Immature natural killer cell (primary cell): ENCODE measurements around the gene CCDC38. TPM values are rescaled to one million over a fixed set of nuclear protein-coding genes. Genes with fewer than 3 reads are reported as not detected.
"Not testable (repeated sequence)": the region's sequence is repeated elsewhere in the genome, so short reads cannot be mapped to it uniquely, and the experiment has no call there.

ENCODE experiments used
- DNase-seq, 3 donors: peaks; one replicate each; pipeline ENCODE4 v3.0.0; 2022; ENCODE audit warnings: mixed read lengths in 1 of 3
- H3K27ac Mint-ChIP-seq, 6 donors: one replicate each; pipeline ENCODE4 v1.8.0; 2020; ENCODE audit warnings: mixed read lengths in 6 of 6, mild to moderate bottlenecking in 5 of 6, inconsistent platforms in 4 of 6, moderate library complexity in 3 of 6
- H3K27me3 Mint-ChIP-seq, 3 donors: one replicate each; pipeline ENCODE4 v1.8.0; 2020 to 2021; ENCODE audit warnings: low read depth in 3 of 3, mild to moderate bottlenecking in 3 of 3, mixed read lengths in 3 of 3, moderate library complexity in 3 of 3, inconsistent platforms in 1 of 3
- H3K36me3 Mint-ChIP-seq, 3 donors: one replicate each; pipeline ENCODE4 v1.8.0; 2020; ENCODE audit warnings: mixed read lengths in 3 of 3, inconsistent platforms in 2 of 3, mild to moderate bottlenecking in 2 of 3
- H3K4me1 Mint-ChIP-seq, 2 donors: one replicate each; pipeline ENCODE4 v1.8.0; 2020; ENCODE audit warnings: inconsistent platforms in 2 of 2, mild to moderate bottlenecking in 2 of 2, mixed read lengths in 2 of 2, moderate library complexity in 1 of 2
- H3K4me3 Mint-ChIP-seq, 5 donors: one replicate each; pipeline ENCODE4 v1.8.0; 2020; ENCODE audit warnings: mild to moderate bottlenecking in 5 of 5, mixed read lengths in 5 of 5, inconsistent platforms in 3 of 5, moderate library complexity in 3 of 5
- H3K9me3 Mint-ChIP-seq, 6 donors: one replicate each; pipeline ENCODE4 v1.8.0; 2020; ENCODE audit warnings: mild to moderate bottlenecking in 6 of 6, mixed read lengths in 6 of 6, inconsistent platforms in 4 of 6, moderate library complexity in 3 of 6
- polyA plus RNA-seq, 3 donors: library from polyadenylated mRNA; unstranded; fragments of 300-500 nt; fragmentation: Illumina TruSeq; gene quantifications; one replicate each; pipeline ENCODE4 v1.2.3, GENCODE V29; 2021

Gene CCDC38
- polyA plus RNA-seq, 3 donors from 2014 or later = 0.07 TPM; not detected in 2

- Mint-ChIP-seq H3K27me3 (peaks cover 0 to 7% (median 2%) of the 10 kb centered on the region in 3 donors), H3K36me3 (peaks cover 8 to 21% (median 21%) of the 10 kb centered on the region in 3 donors), H3K4me3 (no peak overlapping the region), H3K27ac (no peak overlapping the region), H3K4me1 (peaks cover 14 to 18% of the 10 kb centered on the region in 2 donors), H3K9me3 (no peaks in the 10 kb centered on the region)
- peak in 2 of 3 donors; percentile 8 to 9 for DNase-seq
These were observed 83.0 kb downstream of the CCDC38 start for GRCh38 chr12:95859344-95859816.

DNA sequence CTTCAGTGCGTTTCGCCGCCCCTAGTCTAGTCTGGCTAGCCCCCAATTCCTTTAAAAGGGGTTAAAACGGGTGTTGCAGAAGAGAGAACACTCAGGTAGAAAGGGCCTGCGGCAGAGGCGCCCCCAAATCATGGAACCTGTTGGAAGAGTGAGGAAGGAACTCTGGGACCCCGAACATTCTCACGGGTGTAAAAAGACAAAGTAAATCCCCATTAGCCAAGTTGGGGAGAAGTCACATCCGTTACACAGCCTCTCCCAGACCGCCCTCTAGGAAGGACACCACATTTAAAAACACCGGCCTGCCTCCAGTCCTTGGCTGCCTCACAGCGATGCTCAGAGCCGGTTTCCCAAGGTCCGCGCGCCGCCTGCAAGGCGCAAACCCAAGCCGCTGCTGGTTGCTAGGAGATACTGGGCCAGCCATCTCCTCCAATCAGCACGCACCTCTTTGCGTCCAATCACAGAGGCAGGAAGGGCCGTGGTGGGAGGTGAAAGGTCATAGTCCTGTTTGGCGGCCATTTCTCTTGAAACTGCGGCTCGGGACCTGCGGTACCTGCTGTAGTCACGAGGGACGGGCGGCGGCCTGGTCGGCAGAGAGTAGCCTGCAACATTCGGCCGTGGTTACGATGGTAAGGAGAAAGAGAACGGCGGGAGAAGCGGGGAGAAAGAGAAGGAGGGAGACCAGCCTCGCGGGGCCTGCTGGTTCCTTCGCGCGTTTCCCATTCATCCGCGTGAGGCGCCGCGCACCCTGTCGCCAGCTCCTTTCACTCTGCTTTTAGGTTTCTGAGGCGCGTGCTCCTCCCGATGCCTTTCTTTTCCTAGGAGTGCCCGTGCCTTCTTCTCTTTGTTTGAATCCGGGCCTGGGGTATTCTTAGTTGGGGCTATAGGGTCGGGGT, 83.7 kb downstream of the CCDC38 start, which contains the start of gene SNRPF:
SNRPF (plus strand) TSS at position 502 of the 893 bp plus-strand sequence; CDS start at position 624, 122 bp downstream.
- Mint-ChIP-seq H3K4me3 (peak within 1 kb of the TSS in 2 of 5 donors; percentile 7 to 22), H3K9me3 (no peaks in the 10 kb centered on the region), H3K27me3 (peaks cover 0 to 7% (median 2%) of the 10 kb centered on the region in 3 donors), H3K27ac (no peak within 1 kb of the TSS), H3K36me3 (peaks cover 8 to 21% (median 21%) of the 10 kb centered on the region in 3 donors), H3K4me1 (peaks cover 12 to 13% of the 10 kb centered on the region in 2 donors)
- peak; percentile 94 to 96 (median 95) for DNase-seq

DNA sequence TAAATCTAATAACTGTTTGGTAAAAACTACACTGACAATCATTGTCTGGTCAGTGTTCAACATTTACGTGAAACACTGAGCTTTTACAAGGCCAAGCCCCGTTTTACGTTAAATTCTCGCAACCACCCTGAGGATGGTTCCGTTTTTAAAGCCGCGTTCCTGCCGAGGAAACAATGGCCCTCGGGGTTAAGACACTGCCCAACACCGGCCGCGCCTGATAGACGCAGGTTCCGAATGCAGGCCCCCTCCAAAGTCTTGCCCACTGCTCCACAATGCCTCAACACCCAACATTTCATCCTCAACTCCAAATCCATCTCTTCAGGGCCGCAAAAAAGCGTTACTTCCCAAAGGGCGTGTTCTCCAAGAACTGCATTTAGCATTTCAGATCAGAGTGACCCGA, 84.6 kb downstream of the CCDC38 start:
- Mint-ChIP-seq H3K36me3 (peaks cover 5 to 16% (median 14%) of the 10 kb centered on the region in 3 donors), H3K27ac (no peak overlapping the region), H3K4me3 (peak overlapping the region in 2 of 5 donors; percentile 7 to 22), H3K4me1 (peaks cover 5 to 11% of the 10 kb centered on the region in 2 donors), H3K9me3 (no peaks in the 10 kb centered on the region), H3K27me3 (peaks cover 2 to 7% (median 3%) of the 10 kb centered on the region in 3 donors)
- DNase-seq = no peak

- Mint-ChIP-seq H3K36me3 (peaks cover 3 to 12% (median 9%) of the 10 kb centered on the region in 3 donors), H3K9me3 (no peaks in the 10 kb centered on the region), H3K27ac (no peak overlapping the region), H3K27me3 (peaks cover 2 to 7% (median 3%) of the 10 kb centered on the region in 3 donors), H3K4me1 (peaks cover 5 to 13% of the 10 kb centered on the region in 2 donors), H3K4me3 (peak overlapping the region in 2 of 5 donors; percentile 25 to 30)
- DNase-seq = no peak
These were observed 85.3 kb downstream of the CCDC38 start for GRCh38 chr12:95857156-95857555.

DNA sequence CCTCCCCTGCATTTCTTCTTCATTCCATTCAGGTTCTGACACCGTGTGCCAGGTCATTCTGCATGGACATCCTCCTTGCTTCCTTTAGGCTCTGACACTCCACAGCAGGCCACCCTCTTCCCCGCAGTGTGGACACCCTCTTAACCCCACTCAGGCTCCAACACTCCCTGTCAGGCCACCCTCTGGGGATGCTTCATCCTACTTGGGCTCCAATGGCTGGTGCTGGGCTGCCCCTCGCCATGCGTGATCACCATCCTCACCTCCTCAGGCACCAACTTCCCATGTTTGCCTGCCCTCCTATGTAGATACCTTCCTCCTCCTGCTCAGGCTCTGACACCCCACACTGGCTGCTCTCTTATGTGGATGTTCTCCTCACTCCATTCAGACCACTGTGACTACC, 90.3 kb downstream of the CCDC38 start:
- no peak overlapping the region for H3K27ac Mint-ChIP-seq
- no peak overlapping the region for H3K4me3 Mint-ChIP-seq
- no peaks in the 10 kb centered on the region for H3K36me3 Mint-ChIP-seq
- H3K27me3 Mint-ChIP-seq = peaks cover 3 to 7% (median 5%) of the 10 kb centered on the region in 3 donors
- H3K4me1 Mint-ChIP-seq = peaks cover 9 to 14% of the 10 kb centered on the region in 2 donors
- DNase-seq = no peak
- no peaks in the 10 kb centered on the region for H3K9me3 Mint-ChIP-seq

DNA sequence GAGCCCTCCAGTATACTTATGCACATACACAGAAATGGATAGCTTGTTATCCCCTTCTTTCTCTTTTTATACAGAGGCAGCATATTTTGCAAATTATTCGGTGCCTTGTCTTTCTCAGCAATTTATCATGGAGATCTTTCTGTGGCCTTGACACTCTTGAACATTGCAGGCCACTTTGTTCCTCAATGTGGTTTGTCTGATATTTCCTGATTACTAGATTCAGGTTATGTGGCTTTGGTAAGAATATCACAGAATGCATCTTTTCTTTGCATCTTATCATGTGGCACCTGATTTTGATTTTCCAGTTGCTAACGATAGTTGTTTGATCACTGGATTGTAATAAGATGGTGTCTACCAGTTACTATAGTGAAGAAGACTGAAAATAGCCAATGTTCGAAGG, 90.8 kb downstream of the CCDC38 start:
- Mint-ChIP-seq H3K36me3 (no peaks in the 10 kb centered on the region), H3K4me3 (no peak overlapping the region), H3K9me3 (no peaks in the 10 kb centered on the region), H3K27me3 (peaks cover 5 to 7% (median 7%) of the 10 kb centered on the region in 3 donors), H3K4me1 (peaks cover 9 to 14% of the 10 kb centered on the region in 2 donors), H3K27ac (peak overlapping the region in 1 of 6 donors; percentile 18)
- DNase-seq = peak in 1 of 3 donors; percentile 12

- peaks cover 9 to 14% of the 10 kb centered on the region in 2 donors for H3K4me1 Mint-ChIP-seq
- H3K27ac Mint-ChIP-seq = no peak overlapping the region
- no peak overlapping the region for H3K4me3 Mint-ChIP-seq
- DNase-seq = no peak
- H3K27me3 Mint-ChIP-seq = peaks cover 3 to 24% (median 8%) of the 10 kb centered on the region in 3 donors
- H3K9me3 Mint-ChIP-seq = no peaks in the 10 kb centered on the region
- H3K36me3 Mint-ChIP-seq = no peaks in the 10 kb centered on the region
These were observed 93.6 kb downstream of the CCDC38 start for GRCh38 chr12:95848575-95849388.

DNA sequence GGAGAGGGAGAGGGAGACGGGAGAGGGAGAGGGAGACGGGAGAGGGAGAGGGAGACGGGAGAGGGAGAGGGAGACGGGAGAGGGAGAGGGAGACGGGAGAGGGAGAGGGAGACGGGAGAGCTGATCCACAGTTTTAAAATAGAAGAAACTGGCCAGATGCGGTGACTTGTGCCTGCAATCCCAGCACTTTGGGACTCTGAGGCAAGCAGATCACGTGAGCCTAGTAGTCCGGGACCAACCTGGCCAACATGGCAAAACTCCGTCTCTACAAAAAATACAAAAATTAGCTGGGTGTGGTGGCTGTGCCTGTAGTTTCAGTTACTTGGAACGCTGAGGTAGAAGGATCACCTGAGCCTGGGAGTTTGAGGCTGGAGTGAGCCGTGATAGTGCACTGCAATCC, 100.0 kb downstream of the CCDC38 start:
- not testable (repeated sequence) for H3K36me3 Mint-ChIP-seq, DNase-seq, H3K9me3 Mint-ChIP-seq, H3K27ac Mint-ChIP-seq, H3K4me1 Mint-ChIP-seq, H3K4me3 Mint-ChIP-seq
- peaks cover 9 to 26% (median 13%) of the 10 kb centered on the region in 3 donors for H3K27me3 Mint-ChIP-seq

GRCh38 chr12:95838125-95838524, 104.3 kb downstream of the CCDC38 start:
- Mint-ChIP-seq H3K36me3 (no peaks in the 10 kb centered on the region), H3K4me1 (no peaks in the 10 kb centered on the region), H3K27me3 (peaks cover 7 to 13% (median 7%) of the 10 kb centered on the region in 3 donors), H3K9me3 (no peaks in the 10 kb centered on the region), H3K27ac (peak overlapping the region in 1 of 6 donors; percentile 13), H3K4me3 (no peak overlapping the region)
- no peak for DNase-seq

GRCh38 chr12:95837240-95838038, 105.0 kb downstream of the CCDC38 start:
- no peak for DNase-seq
- peaks cover 6 to 15% (median 7%) of the 10 kb centered on the region in 3 donors for H3K27me3 Mint-ChIP-seq

DNA sequence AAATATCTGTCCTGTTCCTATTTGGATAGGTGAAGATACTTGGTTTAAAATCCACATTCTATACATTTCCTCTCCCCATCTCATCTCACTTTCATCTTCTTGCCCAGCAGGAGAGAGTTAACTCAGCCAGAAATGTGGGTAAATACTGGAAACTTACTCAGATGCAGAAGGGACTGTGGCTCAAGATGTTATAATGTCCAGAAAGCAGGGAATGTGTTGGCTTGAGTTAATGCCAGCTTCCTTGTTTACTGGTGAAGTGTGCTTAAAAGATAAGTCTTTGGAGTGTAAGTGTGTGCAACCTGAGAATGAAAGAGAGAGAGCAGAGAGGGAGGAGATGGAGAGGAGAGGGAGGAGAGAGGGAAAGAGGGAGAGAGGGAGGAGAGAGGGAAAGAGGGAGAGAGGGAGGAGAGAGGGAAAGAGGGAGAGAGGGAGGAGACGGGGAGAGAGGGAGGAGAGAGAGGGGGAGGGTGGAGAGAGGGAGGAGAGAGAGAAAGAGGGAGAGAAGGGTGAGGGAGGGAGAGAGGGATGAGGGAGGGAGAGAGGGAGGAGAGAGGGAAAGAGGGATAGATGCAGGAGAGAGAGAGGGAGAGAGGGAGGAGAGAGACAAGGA, 105.7 kb downstream of the CCDC38 start:
- Mint-ChIP-seq H3K36me3 (no peaks in the 10 kb centered on the region), H3K9me3 (no peaks in the 10 kb centered on the region), H3K4me3 (no peak overlapping the region), H3K27me3 (peaks cover 7 to 20% (median 10%) of the 10 kb centered on the region in 3 donors), H3K27ac (peak overlapping the region in 1 of 6 donors; percentile 37), H3K4me1 (no peaks in the 10 kb centered on the region)
- no peak for DNase-seq

More at GRCh38 chr12:95837240-95838038, 105.0 kb downstream of the CCDC38 start:
- no peaks in the 10 kb centered on the region for H3K36me3 Mint-ChIP-seq
- no peak overlapping the region for H3K4me3 Mint-ChIP-seq
- H3K4me1 Mint-ChIP-seq = no peaks in the 10 kb centered on the region
- no peak overlapping the region for H3K27ac Mint-ChIP-seq
- no peaks in the 10 kb centered on the region for H3K9me3 Mint-ChIP-seq

DNA sequence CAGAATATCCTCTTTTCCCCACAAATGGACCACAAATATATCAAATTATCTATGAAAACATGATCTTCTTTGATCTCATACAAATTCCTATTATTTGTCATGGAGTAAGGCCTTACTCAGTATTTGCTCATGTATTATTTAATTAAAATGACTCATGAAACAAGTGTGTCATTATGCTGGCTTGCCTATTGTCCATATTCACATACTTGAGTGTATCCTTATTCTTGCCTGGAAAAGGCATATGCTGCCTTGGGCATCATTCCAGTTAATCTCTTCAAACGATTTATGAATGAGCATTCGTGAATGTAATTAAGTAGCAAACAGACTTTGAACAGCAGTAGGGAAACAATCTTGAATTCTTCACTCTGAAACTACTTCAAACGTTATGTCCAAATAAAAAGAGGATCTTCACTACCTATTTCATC, 106.2 kb downstream of the CCDC38 start:
- H3K27me3 Mint-ChIP-seq = peaks cover 7 to 20% (median 10%) of the 10 kb centered on the region in 3 donors
- no peaks in the 10 kb centered on the region for H3K4me1 Mint-ChIP-seq
- DNase-seq = no peak
- H3K27ac Mint-ChIP-seq = no peak overlapping the region
- H3K4me3 Mint-ChIP-seq = no peak overlapping the region
- no peaks in the 10 kb centered on the region for H3K36me3 Mint-ChIP-seq
- H3K9me3 Mint-ChIP-seq = no peaks in the 10 kb centered on the region
